HepG2 (cell line): ENCODE measurements around the gene ABCB10. TPM values are rescaled to one million over a fixed set of nuclear protein-coding genes. Genes with fewer than 3 reads are reported as not detected.
"Not testable (repeated sequence)": the region's sequence is repeated elsewhere in the genome, so short reads cannot be mapped to it uniquely, and the experiment has no call there.

Experiments
- ATAC-seq: fragments of 200-7000 bp; cut with Tn5 transposase; 3 replicates; pipeline ENCODE4 v1.9.1; 2020; ENCODE audit warnings: mild to moderate bottlenecking, moderate library complexity
- BruUV-seq: library from RNA; stranded (reverse); fragments of 400-500 nt; replicated peaks from 2 replicates; lab custom pipeline; 2021; lab: Mats Ljungman, UMichigan
- CTCF ChIA-PET: fragments of 300-600 bp; formaldehyde crosslinking; extraction: SDS; loops from one replicate; lab custom pipeline; 2021; ENCODE audit warnings: low total read pairs, inconsistent platforms, low intra/inter-chr PET ratio; lab: Yijun Ruan, JAX
- POLR2A ChIA-PET: fragments of 350-600 bp; sonication (Branson Sonifier 250); formaldehyde crosslinking; loops from one replicate; lab custom pipeline; 2020; ENCODE audit warnings: antibody characterized with exemption, inconsistent platforms; lab: Yijun Ruan, JAX
- DNase-seq: peaks from one replicate; pipeline ENCODE4 v3.0.0-alpha.2; 2015; ENCODE audit warnings: low spot score
- FAIRE-seq: peaks from 3 replicates; lab custom pipeline; 2011; peaks lifted over from hg19 to GRCh38; lab: Jason Lieb, UNC
- H2AFZ ChIP-seq: one replicate; pipeline ENCODE4 v1.6.1; 2011; ENCODE audit warnings: low read length, inconsistent platforms
- H3K27ac ChIP-seq: fragments of 300-600 bp; 3 replicates; pipeline ENCODE4 v1.8.0; 2011; ENCODE audit warnings: mixed run types, mild to moderate bottlenecking, mixed read lengths, low read length, inconsistent platforms; ENCODE audit not compliant: insufficient read depth; ENCODE audit errors: extremely low read length
- H3K27me3 ChIP-seq, 2 experiments: fragments of 200-600 bp in 1 of 2; 2 replicates in 1 of 2; 3 replicates in 1 of 2; pipeline versions ENCODE4 v1.6.0 to v1.8.0; 2011; ENCODE audit warnings: low read length in 2 of 2, mild to moderate bottlenecking in 2 of 2, moderate library complexity in 2 of 2, inconsistent platforms in 1 of 2; ENCODE audit not compliant: insufficient read depth in 2 of 2, control insufficient read depth in 1 of 2
- H3K36me3 ChIP-seq, 2 experiments: fragments of 200-600 bp in 1 of 2; replicated peaks in 1 of 2; 2 replicates in 1 of 2; 3 replicates in 1 of 2; pipeline versions ENCODE4 v1.5.1 to v1.8.0; 2011; ENCODE audit warnings: low read length in 2 of 2, inconsistent platforms in 1 of 2; ENCODE audit not compliant: insufficient read depth in 2 of 2, control insufficient read depth in 1 of 2
- H3K4me1 ChIP-seq: 2 replicates; pipeline ENCODE4 v1.5.1; 2012; ENCODE audit warnings: low read length, inconsistent platforms; ENCODE audit not compliant: insufficient read depth
- H3K4me2 ChIP-seq: 2 replicates; pipeline ENCODE4 v1.6.0; 2011; ENCODE audit warnings: low read depth, low read length, inconsistent platforms
- H3K4me3 ChIP-seq, 3 experiments: fragments of 200-600 bp in 1 of 3; sonication (generic), shearing (Covaris generic) in 1 of 3; replicated peaks in 1 of 3; 2 replicates each; pipeline ENCODE4 v1.5.1; 2011 to 2016; ENCODE audit warnings: low read length in 3 of 3, inconsistent platforms in 2 of 3, low read depth in 2 of 3, mild to moderate bottlenecking in 2 of 3, control low read depth in 1 of 3, mixed read lengths in 1 of 3; ENCODE audit not compliant: insufficient read depth in 1 of 3
- H3K79me2 ChIP-seq: one replicate; pipeline ENCODE4 v1.6.1; 2011; ENCODE audit warnings: low read length, inconsistent platforms; ENCODE audit not compliant: insufficient read depth
- H3K9ac ChIP-seq: 2 replicates; pipeline ENCODE4 v1.6.0; 2011; ENCODE audit warnings: mild to moderate bottlenecking, low read depth, low read length, inconsistent platforms; ENCODE audit not compliant: insufficient read depth
- H3K9me3 ChIP-seq: 2 replicates; pipeline ENCODE4 v1.5.1; 2012; ENCODE audit warnings: mild to moderate bottlenecking, low read length
- H4K20me1 ChIP-seq: 2 replicates; pipeline ENCODE4 v1.6.0; 2011; ENCODE audit warnings: inconsistent platforms, mild to moderate bottlenecking, low read length, moderate library complexity; ENCODE audit not compliant: insufficient read depth
- AHR ChIP-seq: IDR thresholded peaks from 2 replicates; pipeline ENCODE4 v1.6.1; 2018; ENCODE audit warnings: missing genetic modification reagents, missing compliant biosample characterization
- GATAD1 ChIP-seq: IDR thresholded peaks from 2 replicates; pipeline ENCODE4 v1.6.1; 2016; ENCODE audit warnings: missing genetic modification reagents, missing compliant biosample characterization
- HBP1 ChIP-seq: IDR thresholded peaks from 2 replicates; pipeline ENCODE4 v1.6.1; 2016; ENCODE audit warnings: low read depth, control low read depth
- HINFP ChIP-seq: sonication (generic); formaldehyde crosslinking; IDR thresholded peaks from 2 replicates; pipeline ENCODE4 v1.4.0; 2020; ENCODE audit warnings: low read depth, mild to moderate bottlenecking, missing genetic modification reagents
- NFE2 ChIP-seq: sonication (generic); formaldehyde crosslinking; IDR thresholded peaks from 2 replicates; pipeline ENCODE4 v1.4.0; 2020; ENCODE audit warnings: missing genetic modification reagents
- NFIC ChIP-seq: IDR thresholded peaks from 2 replicates; pipeline ENCODE4 v1.6.1; 2012; ENCODE audit warnings: mild to moderate bottlenecking, low read length, inconsistent platforms
- NR1H2 ChIP-seq: sonication (generic); formaldehyde crosslinking; IDR thresholded peaks from 2 replicates; pipeline ENCODE4 v1.8.1; 2022; ENCODE audit warnings: low read depth, missing genetic modification reagents, borderline replicate concordance
- RNF219 ChIP-seq: sonication (generic); formaldehyde crosslinking; IDR thresholded peaks from 2 replicates; pipeline ENCODE4 v1.5.0; 2020; ENCODE audit warnings: mild to moderate bottlenecking, missing genetic modification reagents
- ZNF282 ChIP-seq: fragments of 450-650 bp; IDR thresholded peaks from 2 replicates; pipeline ENCODE4 v1.6.1; 2018; ENCODE audit not compliant: partially characterized antibody
- ZNF30 ChIP-seq: sonication (generic); formaldehyde crosslinking; IDR thresholded peaks from 2 replicates; pipeline ENCODE4 v1.5.0; 2020; ENCODE audit warnings: mild to moderate bottlenecking, missing genetic modification reagents
- ZNF550 ChIP-seq: sonication (generic); formaldehyde crosslinking; IDR thresholded peaks from 2 replicates; pipeline ENCODE4 v1.4.0; 2020; ENCODE audit warnings: mild to moderate bottlenecking, missing genetic modification reagents, borderline replicate concordance
- ZSCAN30 ChIP-seq: sonication (generic); formaldehyde crosslinking; IDR thresholded peaks from 2 replicates; pipeline ENCODE4 v1.5.0; 2020; ENCODE audit warnings: mild to moderate bottlenecking, missing genetic modification reagents
- ZZZ3 ChIP-seq: sonication (generic); formaldehyde crosslinking; IDR thresholded peaks from 2 replicates; pipeline ENCODE4 v1.4.0; 2020; ENCODE audit warnings: missing genetic modification reagents, mild to moderate bottlenecking, borderline replicate concordance
- WGBS: methylation state at CpG from one replicate; pipeline ENCODE4 v1.1.6; 2017; ENCODE audit warnings: low lambda C conversion rate; 5-methylcytosine and 5-hydroxymethylcytosine counted together
- in situ Hi-C: cut with HindIII; loops from 2 replicates; pipeline ENCODE4 v1.10.0; 2017; ENCODE audit warnings: low pct_unique_long_range_greater_than_20kb; ENCODE audit not compliant: extremely low pct_ligation_motif_present
- intact Hi-C: fragments of 100-400 bp; cut with micrococcal nuclease; formaldehyde crosslinking; loops from one replicate; pipeline ENCODE4 v1.10.0; 2022; ENCODE audit not compliant: unreplicated experiment
- polyA plus RNA-seq, 8 experiments: library from polyadenylated mRNA; depleted of rRNA in 3 of 8; stranded (reverse) in 7 of 8; unstranded in 1 of 8; fragments of >200 nt; fragmentation: Illumina TruSeq in 4 of 8; extraction: Trizol in 4 of 8; gene quantifications; 2 replicates each; pipeline versions ENCODE4 v1.2.1 to v1.2.3, GENCODE V29; 2011 to 2016; ENCODE audit warnings: low read depth in 4 of 8, missing spikeins in 1 of 8, mixed read lengths in 1 of 8; ENCODE audit not compliant: insufficient read depth in 1 of 8
- total RNA-seq, 5 experiments: library from RNA; depleted of rRNA; stranded (reverse); fragments of >200 nt; fragmentation: Illumina TruSeq; extraction: Trizol; gene quantifications; 2 replicates each; pipeline ENCODE4 v1.2.3, GENCODE V29; 2016; ENCODE audit warnings: low read depth in 1 of 5

ABCB10 gene
- total and polyA plus RNA-seq, 2 of the 13 experiments (the other 11 are each of a cell fraction or from before 2014, with no cell fraction given), result 11.2 to 28.9 TPM

GRCh38 chr1:229595876-229596275 lies 37.4 kb upstream of the ABCB10 start:
- 98% methylated on average over 7 of the region's 7 CpGs for WGBS
- peaks cover 5 to 28% of the 10 kb centered on the region in 2 experiments; a peak in 4 of 5 replicates for H3K36me3 ChIP-seq
- H3K9me3 ChIP-seq, DNase-seq, CTCF ChIA-PET, BruUV-seq, H3K27ac ChIP-seq, H3K9ac ChIP-seq, POLR2A ChIA-PET, H3K27me3 ChIP-seq, intact Hi-C loops, H3K4me1 ChIP-seq, H3K4me2 ChIP-seq, in situ Hi-C loops, FAIRE-seq, H3K4me3 ChIP-seq, H3K79me2 ChIP-seq, H2AFZ ChIP-seq, ATAC-seq, H4K20me1 ChIP-seq: not testable (repeated sequence)

GRCh38 chr1:229594227-229595008 lies 35.9 kb upstream of the ABCB10 start:
- Histone ChIP-seq H3K27me3 (no peaks in the 10 kb centered on the region), H3K9ac (no peak overlapping the region), H3K4me1 (no peaks in the 10 kb centered on the region), H3K4me2 (no peak overlapping the region), H3K9me3 (no peaks in the 10 kb centered on the region), H3K4me3 (no peak overlapping the region), H2AFZ (no peak overlapping the region), H3K36me3 (peaks cover 3 to 20% of the 10 kb centered on the region in 2 experiments; a peak in 4 of 5 replicates), H4K20me1 (no peaks in the 10 kb centered on the region), H3K79me2 (no peaks in the 10 kb centered on the region), H3K27ac (no peak overlapping the region)
- TF ChIP-seq RNF219 (CRISPR knock-in tag) (no peak), AHR (no peak), ZNF30 (CRISPR knock-in tag) (no peak), ZNF550 (CRISPR knock-in tag) (no peak), GATAD1 (CRISPR knock-in tag) (no peak), HINFP (CRISPR knock-in tag) (no peak), ZNF282 (no peak), NR1H2 (CRISPR knock-in tag) (no peak), ZZZ3 (CRISPR knock-in tag) (no peak), HBP1 (CRISPR knock-in tag) (no peak), NFE2 (CRISPR knock-in tag) (no peak), ZSCAN30 (CRISPR knock-in tag) (no peak), NFIC (no peak)
- intact Hi-C loops, result no loop called here
- ChIA-PET POLR2A (no interaction called here), CTCF (no interaction called here)
- 94% methylated on average over 26 of the region's 34 CpGs for WGBS
- no peak for ATAC-seq
- in situ Hi-C loops, result no loop called here
- DNase-seq, result no peak
- BruUV-seq, result no TSS peak
- no peak for FAIRE-seq
